Ascending aorta (tissue), 2 donors: ENCODE measurements around the gene C19orf73. TPM values are rescaled to one million over a fixed set of nuclear protein-coding genes. Genes with fewer than 3 reads are reported as not detected.
"Not testable (repeated sequence)": the region's sequence is repeated elsewhere in the genome, so short reads cannot be mapped to it uniquely, and the experiment has no call there.

Experiments
- DNase-seq, 2 donors: peaks; one replicate each; pipeline ENCODE4 v3.0.0-alpha.2; 2019; ENCODE audit warnings: low spot score in 2 of 2
- H3K27ac ChIP-seq, 2 donors: fragments of 200-600 bp; sonication (generic); one replicate each; pipeline ENCODE4 v1.5.1; 2016 to 2017; ENCODE audit warnings: mild to moderate bottlenecking in 1 of 2
- H3K27me3 ChIP-seq: fragments of 200-600 bp; sonication (generic); one replicate; pipeline ENCODE4 v1.5.1; 2017
- H3K36me3 ChIP-seq, 2 donors: fragments of 200-600 bp; sonication (generic); one replicate each; pipeline ENCODE4 v1.5.1; 2016
- H3K4me1 ChIP-seq, 2 donors: fragments of 200-600 bp; sonication (generic); one replicate each; pipeline ENCODE4 v1.5.1; 2016 to 2017; ENCODE audit warnings: mild to moderate bottlenecking in 1 of 2
- H3K4me3 ChIP-seq, 2 donors: fragments of 200-600 bp; sonication (generic); one replicate each; pipeline ENCODE4 v1.5.1; 2016 to 2017; ENCODE audit warnings: mild to moderate bottlenecking in 1 of 2
- H3K9me3 ChIP-seq, 2 donors: fragments of 200-600 bp; sonication (generic); one replicate each; pipeline ENCODE4 v1.5.1; 2016
- intact Hi-C: fragments of 100-400 bp; cut with DNase I; formaldehyde crosslinking; loops from one replicate; pipeline ENCODE4 v1.15.1; 2023
- total RNA-seq: library from RNA; depleted of rRNA; stranded (reverse); fragments of >200 nt; gene quantifications from one replicate; pipeline ENCODE4 v1.1.0, GENCODE V29; 2016
- TF ChIP-seq, protein P1 (sequence below), 3 experiments: fragments of 200-600 bp in 2 of 3; fragments of 450-650 bp in 1 of 3; sonication (generic) in 2 of 3; IDR thresholded peaks; one replicate each; pipeline ENCODE4 v1.5.1; 2016 to 2019; ENCODE audit warnings: antibody characterized with exemption in 3 of 3, mild to moderate bottlenecking in 1 of 3, moderate library complexity in 1 of 3

C19orf73 gene
- total RNA-seq, 1 donor from 2014 or later = not detected

DNA sequence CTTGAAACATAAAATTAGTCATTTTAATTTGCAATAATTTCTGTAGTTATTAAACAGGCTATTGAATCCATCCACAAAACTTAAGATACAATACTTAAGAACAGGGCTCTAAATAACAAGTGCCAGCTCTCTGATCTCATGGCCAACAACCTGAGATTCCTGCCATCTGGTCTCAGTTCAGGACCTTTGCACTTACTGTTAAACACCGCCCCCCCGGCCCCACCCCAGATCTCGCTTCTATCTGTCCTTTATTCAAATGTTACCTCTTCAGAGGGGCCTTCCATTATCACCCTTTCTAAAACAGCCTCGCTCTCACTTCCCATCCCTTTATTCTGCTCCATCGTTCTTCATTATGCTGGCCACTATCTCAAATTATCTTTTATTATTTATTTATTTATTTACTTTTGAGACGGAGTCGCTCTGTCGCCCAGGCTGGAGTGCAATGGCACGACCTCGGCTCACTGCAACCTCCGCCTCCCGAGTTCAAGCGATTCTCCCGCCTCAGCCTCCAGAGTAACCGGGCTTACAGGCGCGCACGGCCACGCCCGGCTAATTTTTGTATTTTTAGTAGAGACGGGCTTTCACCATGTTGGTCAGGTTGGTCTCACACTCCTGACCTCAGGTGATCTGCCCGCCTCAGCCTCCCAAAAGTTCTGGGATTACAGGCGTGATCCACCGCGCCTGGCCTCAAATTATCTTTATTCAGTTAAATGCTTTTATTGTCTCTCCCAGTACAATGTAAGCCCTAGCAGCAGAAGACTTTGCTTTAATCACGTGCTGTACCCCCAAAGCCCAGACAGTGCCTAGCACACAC is 34.5 kb downstream of the C19orf73 start:
- peaks cover 9 to 16% of the 10 kb centered on the region in 2 donors for H3K4me1 ChIP-seq
- H3K27ac ChIP-seq = peak overlapping the region; percentile 62 to 83
- H3K4me3 ChIP-seq = peak overlapping the region; percentile 78 to 84
- H3K36me3 ChIP-seq = peaks cover 3 to 17% of the 10 kb centered on the region in 2 donors
- no peaks in the 10 kb centered on the region for H3K9me3 ChIP-seq
- no peak for DNase-seq
- intact Hi-C loops = loop anchor here (1.0 kb wide), 1 partner anchor 91 kb away; the partner anchor contains the start of genes GYS1 and RUVBL2
- TF ChIP-seq, protein P1, sequence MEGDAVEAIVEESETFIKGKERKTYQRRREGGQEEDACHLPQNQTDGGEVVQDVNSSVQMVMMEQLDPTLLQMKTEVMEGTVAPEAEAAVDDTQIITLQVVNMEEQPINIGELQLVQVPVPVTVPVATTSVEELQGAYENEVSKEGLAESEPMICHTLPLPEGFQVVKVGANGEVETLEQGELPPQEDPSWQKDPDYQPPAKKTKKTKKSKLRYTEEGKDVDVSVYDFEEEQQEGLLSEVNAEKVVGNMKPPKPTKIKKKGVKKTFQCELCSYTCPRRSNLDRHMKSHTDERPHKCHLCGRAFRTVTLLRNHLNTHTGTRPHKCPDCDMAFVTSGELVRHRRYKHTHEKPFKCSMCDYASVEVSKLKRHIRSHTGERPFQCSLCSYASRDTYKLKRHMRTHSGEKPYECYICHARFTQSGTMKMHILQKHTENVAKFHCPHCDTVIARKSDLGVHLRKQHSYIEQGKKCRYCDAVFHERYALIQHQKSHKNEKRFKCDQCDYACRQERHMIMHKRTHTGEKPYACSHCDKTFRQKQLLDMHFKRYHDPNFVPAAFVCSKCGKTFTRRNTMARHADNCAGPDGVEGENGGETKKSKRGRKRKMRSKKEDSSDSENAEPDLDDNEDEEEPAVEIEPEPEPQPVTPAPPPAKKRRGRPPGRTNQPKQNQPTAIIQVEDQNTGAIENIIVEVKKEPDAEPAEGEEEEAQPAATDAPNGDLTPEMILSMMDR (IDR thresholded peaks at IDR 0.05) = no peak
- H3K27me3 ChIP-seq = no peaks in the 10 kb centered on the region

DNA sequence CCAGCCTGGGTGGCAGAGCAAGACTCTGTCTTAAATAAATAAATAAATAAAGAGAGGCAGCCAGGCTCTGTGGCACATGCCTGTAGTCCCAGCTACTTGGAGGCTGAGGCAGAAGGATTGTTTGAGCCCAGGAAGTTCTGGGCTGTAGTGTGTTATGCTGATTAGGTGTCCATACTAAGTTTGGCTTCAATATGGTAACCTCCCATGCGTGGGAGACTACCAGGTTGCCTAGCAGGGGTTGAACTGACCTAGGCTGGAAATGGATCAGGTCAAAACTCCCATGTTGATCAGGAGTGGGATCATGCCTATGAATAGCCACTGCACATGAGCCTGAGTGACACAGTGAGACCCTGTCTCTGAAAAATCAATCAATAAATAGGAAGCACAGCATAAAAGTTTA is 37.7 kb downstream of the C19orf73 start:
- Histone ChIP-seq H3K9me3 (no peaks in the 10 kb centered on the region), H3K36me3 (no peaks in the 10 kb centered on the region), H3K4me3 (no peak overlapping the region), H3K27me3 (no peaks in the 10 kb centered on the region), H3K27ac (no peak overlapping the region), H3K4me1 (peaks cover 2 to 4% of the 10 kb centered on the region in 2 donors)
- TF ChIP-seq, protein P1 (IDR thresholded peaks at IDR 0.05) = no peak
- intact Hi-C loops = no loop called here
- no peak for DNase-seq

DNA sequence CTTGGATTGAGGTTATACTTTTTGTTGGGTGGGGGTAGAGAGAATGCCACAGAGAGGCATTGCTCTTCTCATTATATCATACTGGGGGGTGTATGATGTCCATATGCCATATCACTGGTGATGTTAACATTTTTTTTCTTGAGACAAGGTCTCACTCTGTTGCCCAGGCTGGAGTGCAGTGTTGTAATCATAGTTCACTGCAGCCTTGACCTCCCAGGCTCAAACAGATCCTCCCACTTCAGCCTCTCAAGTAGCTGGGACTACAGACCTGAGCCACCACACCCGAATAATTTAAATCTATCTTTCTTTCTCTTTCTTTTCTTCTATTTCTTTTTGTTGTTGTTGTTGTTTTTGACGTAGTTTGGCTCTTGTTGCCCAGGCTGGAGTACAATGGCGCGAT is 38.6 kb downstream of the C19orf73 start:
- H3K36me3 ChIP-seq = no peaks in the 10 kb centered on the region
- no peaks in the 10 kb centered on the region for H3K27me3 ChIP-seq
- TF ChIP-seq, protein P1 (IDR thresholded peaks at IDR 0.05) = no peak
- intact Hi-C loops = no loop called here
- DNase-seq = no peak
- no peaks in the 10 kb centered on the region for H3K4me1 ChIP-seq
- H3K9me3 ChIP-seq = no peaks in the 10 kb centered on the region
- H3K27ac ChIP-seq = no peak overlapping the region
- no peak overlapping the region for H3K4me3 ChIP-seq

DNA sequence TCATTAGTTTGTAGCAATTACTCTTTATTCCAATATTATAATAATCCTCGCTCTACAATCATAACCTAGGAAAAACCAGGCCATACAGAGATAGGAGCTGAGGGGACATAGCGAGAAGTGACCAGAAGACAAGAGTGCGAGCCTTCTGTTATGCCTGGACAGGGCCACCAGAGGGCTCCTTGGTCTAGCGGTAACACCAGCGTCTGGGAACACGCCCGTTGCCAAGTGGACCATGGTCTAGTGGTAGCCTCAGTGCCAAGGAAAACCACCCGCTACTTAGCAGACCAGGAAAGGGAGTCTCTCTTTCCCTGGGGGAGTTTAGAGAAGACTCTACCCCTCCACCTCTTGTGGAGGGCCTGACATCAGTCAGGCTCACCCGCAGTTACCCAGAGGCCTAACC is 44.1 kb downstream of the C19orf73 start:
- TF ChIP-seq, protein P1 (IDR thresholded peaks at IDR 0.05) = peak; percentile 75 to 78 (median 75)
- H3K27ac ChIP-seq, H3K9me3 ChIP-seq, H3K4me3 ChIP-seq, H3K36me3 ChIP-seq, H3K4me1 ChIP-seq: not testable (repeated sequence)
- DNase-seq = peak; percentile 16 to 81
- peaks cover 14% of the 10 kb centered on the region for H3K27me3 ChIP-seq
- intact Hi-C loops = loop anchor here (1.0 kb wide), 1 partner anchor 133 kb away; no protein-coding TSS in a partner anchor

GRCh38 chr19:49073514-49074378 is 45.2 kb downstream of the C19orf73 start:
- H3K4me3 ChIP-seq = no peak overlapping the region
- no peaks in the 10 kb centered on the region for H3K4me1 ChIP-seq
- no peaks in the 10 kb centered on the region for H3K36me3 ChIP-seq
- intact Hi-C loops = no loop called here
- no peak for DNase-seq
- peaks cover 14% of the 10 kb centered on the region for H3K27me3 ChIP-seq
- H3K9me3 ChIP-seq = no peaks in the 10 kb centered on the region
- no peak overlapping the region for H3K27ac ChIP-seq
- TF ChIP-seq, protein P1 (IDR thresholded peaks at IDR 0.05) = no peak
